Fibroblast of villous mesenchyme (primary cell): ENCODE results near the gene MEGF9. TPM values are rescaled to one million over a fixed set of nuclear protein-coding genes. Genes with fewer than 3 reads are reported as not detected.
"Not testable (repeated sequence)": the region's sequence is repeated elsewhere in the genome, so short reads cannot be mapped to it uniquely, and the experiment has no call there.

Experiments used
- DNase-seq: peaks from one replicate; pipeline ENCODE4 v3.0.0-alpha.2; 2010; ENCODE audit warnings: low read depth
- H3K4me3 ChIP-seq: 2 replicates; pipeline ENCODE4 v1.5.1; 2011; ENCODE audit warnings: low read depth, mild to moderate bottlenecking, low read length
- CTCF ChIP-seq: IDR thresholded peaks from 2 replicates; pipeline ENCODE4 v1.5.1; 2012; ENCODE audit warnings: low read depth, mild to moderate bottlenecking, low read length; ENCODE audit not compliant: insufficient read depth
- total RNA-seq: library from RNA; depleted of rRNA; stranded (reverse); fragments of >200 nt; gene quantifications from 2 replicates; pipeline ENCODE4 v1.2.3, GENCODE V29; 2012

Gene MEGF9
- total RNA-seq, 1 donor, result 4.3 TPM

- TF ChIP-seq CTCF, result peak; percentile 87
- peak; percentile 56 for DNase-seq
- no peak overlapping the region for H3K4me3 ChIP-seq
Observed at GRCh38 chr9:120755810-120756434, 41.7 kb upstream of the MEGF9 start.

GRCh38 chr9:120755044-120755443 is 40.8 kb upstream of the MEGF9 start:
- no peak for DNase-seq
- no peak overlapping the region for H3K4me3 ChIP-seq
- no peak for TF ChIP-seq CTCF

- no peak for TF ChIP-seq CTCF
- DNase-seq, result no peak
- H3K4me3 ChIP-seq, result no peak overlapping the region
Observed at GRCh38 chr9:120750421-120750820, 36.2 kb upstream of the MEGF9 start.

GRCh38 chr9:120746366-120746765 is 32.1 kb upstream of the MEGF9 start:
- DNase-seq, H3K4me3 ChIP-seq: not testable (repeated sequence)

- no peak overlapping the region for H3K4me3 ChIP-seq
- no peak for TF ChIP-seq CTCF
- DNase-seq, result no peak
Observed at GRCh38 chr9:120745278-120745677, 31.0 kb upstream of the MEGF9 start.

GRCh38 chr9:120742951-120743416 is 28.7 kb upstream of the MEGF9 start:
- peak; percentile 31 for DNase-seq
- peak; percentile 79 for TF ChIP-seq CTCF
- H3K4me3 ChIP-seq, result no peak overlapping the region

- no peak for TF ChIP-seq CTCF
- no peak overlapping the region for H3K4me3 ChIP-seq
- DNase-seq, result no peak
Observed at GRCh38 chr9:120741701-120742100, 27.4 kb upstream of the MEGF9 start.
